Aorta (tissue), 5 donors: ENCODE data around the gene SYT9. TPM values are rescaled to one million over a fixed set of nuclear protein-coding genes. Genes with fewer than 3 reads are reported as not detected.

ENCODE experiments used
- ATAC-seq: fragments of 200-7000 bp; cut with Tn5 transposase; one replicate; pipeline ENCODE4 v1.9.1; 2022; ENCODE audit warnings: moderate library complexity; ENCODE audit not compliant: low FRiP score
- DNase-seq, 2 donors: peaks; one replicate each; pipeline ENCODE4 v3.0.0-alpha.2; 2020
- H3K27ac ChIP-seq, 2 donors: one replicate each; pipeline ENCODE4 v1.5.1; 2013; ENCODE audit warnings: low read length in 2 of 2, mild to moderate bottlenecking in 2 of 2, moderate library complexity in 2 of 2, control low read depth in 1 of 2, inconsistent platforms in 1 of 2, low read depth in 1 of 2
- H3K27me3 ChIP-seq, 2 donors: one replicate each; pipeline ENCODE4 v1.6.1; 2013; ENCODE audit warnings: control low read depth in 1 of 2, low read length in 1 of 2, mild to moderate bottlenecking in 1 of 2, moderate library complexity in 1 of 2; ENCODE audit not compliant: insufficient read depth in 2 of 2, control insufficient read depth in 1 of 2
- H3K36me3 ChIP-seq, 2 donors: one replicate each; pipeline ENCODE4 v1.6.1; 2013; ENCODE audit warnings: control low read depth in 1 of 2, low read length in 1 of 2, mild to moderate bottlenecking in 1 of 2; ENCODE audit not compliant: insufficient read depth in 2 of 2, control insufficient read depth in 1 of 2
- H3K4me1 ChIP-seq, 2 donors: one replicate each; pipeline ENCODE4 v1.6.1; 2013; ENCODE audit warnings: low read length in 2 of 2, control low read depth in 1 of 2, mild to moderate bottlenecking in 1 of 2, moderate library complexity in 1 of 2; ENCODE audit not compliant: insufficient read depth in 2 of 2, control insufficient read depth in 1 of 2
- H3K4me3 ChIP-seq, 2 donors: one replicate each; pipeline ENCODE4 v1.5.1; 2013; ENCODE audit warnings: low read length in 2 of 2, control low read depth in 1 of 2, mild to moderate bottlenecking in 1 of 2
- H3K9me3 ChIP-seq: one replicate; pipeline ENCODE4 v1.6.1; 2013; ENCODE audit warnings: mild to moderate bottlenecking, low read length; ENCODE audit not compliant: control insufficient read depth
- WGBS, 2 donors: extraction: QIAGEN DNeasy Blood & Tissue Kit; methylation state at CpG; one replicate each; pipeline ENCODE4 v1.1.7; 2013; 5-methylcytosine and 5-hydroxymethylcytosine counted together
- intact Hi-C, 2 donors: fragments of 100-400 bp; cut with DNase I; formaldehyde crosslinking; loops; one replicate each; pipeline versions ENCODE4 v1.14.2 to v1.15.0; 2022
- long read RNA-seq, 2 donors: library from polyadenylated mRNA; unstranded; transcript quantifications; one replicate each; pipeline ENCODE4 v2.0.0, GENCODE V29; 2020 to 2021
- polyA plus RNA-seq, 2 donors: library from polyadenylated mRNA; stranded (reverse); fragments of 200-250 nt; gene quantifications; one replicate each; pipeline ENCODE4 v1.2.3, GENCODE V29; 2013
- total RNA-seq, 2 donors: library from RNA; stranded (reverse); fragmentation: NEBNext Ultra II Directional; extraction: Animal tissue kit (Norgen Biotek cat#: 25700); gene quantifications; one replicate each; pipeline ENCODE4 v1.2.1, GENCODE V29; 2021
- donor health status: healthy with polysubstance abuse.
- donor health status: Bipolar disorder and iron deficiency.
- donor health status: DM: no; HTN: no; CAD: no.
- donor health status: DM: no; HTN: no; CAD: no.
- donor health status: DM: yes; HTN: yes; CAD: no.

The SYT9 gene
- total RNA-seq (under 1 TPM; 0.18 to 0.26 TPM), polyA plus RNA-seq (under 1 TPM; 0.08 to 0.38 TPM)
- long read RNA-seq, donor 1, partial matches to known transcripts = 0 of 3 reads
- long read RNA-seq, donor 1, other reads (novel, unspliced or antisense) = 3 of 3 reads
- long read RNA-seq, donor 2, partial matches to known transcripts = 0 of 4 reads
- long read RNA-seq, donor 2, other reads (novel, unspliced or antisense) = 4 of 4 reads

- no peaks in the 10 kb centered on the region for H3K9me3 ChIP-seq
- intact Hi-C loops = no loop called here
- no peaks in the 10 kb centered on the region for H3K36me3 ChIP-seq
- H3K27me3 ChIP-seq = no peaks in the 10 kb centered on the region
- peak within 1 kb of the TSS in 1 of 2 donors; percentile 40 for H3K4me3 ChIP-seq
- H3K4me1 ChIP-seq = no peaks in the 10 kb centered on the region
- no peak within 1 kb of the TSS for H3K27ac ChIP-seq
- 1% methylated on average over 83 to 84 of the region's 84 CpGs for WGBS, 2 donors
- DNase-seq = peak; percentile 54 to 79
- peak; percentile 77 for ATAC-seq
Measured at GRCh38 chr11:7251836-7252682, at the start of gene SYT9. Gene SYT9, plus strand, starts transcription at chr11:7251904. Its CDS starts 283 bp downstream, at chr11:7252187.

GRCh38 chr11:7202412-7202811, 49.3 kb upstream of the SYT9 start:
- ATAC-seq (no peak), DNase-seq (no peak)
- Histone ChIP-seq H3K27me3 (no peaks in the 10 kb centered on the region), H3K9me3 (no peaks in the 10 kb centered on the region), H3K4me3 (no peak overlapping the region), H3K4me1 (no peaks in the 10 kb centered on the region), H3K27ac (no peak overlapping the region), H3K36me3 (no peaks in the 10 kb centered on the region)
- intact Hi-C loops = no loop called here
- WGBS, 2 donors = 89 to 95% methylated on average over 3 of the region's 3 CpGs

- Histone ChIP-seq H3K27ac (no peak overlapping the region), H3K4me3 (no peak overlapping the region), H3K9me3 (no peaks in the 10 kb centered on the region), H3K4me1 (no peaks in the 10 kb centered on the region), H3K27me3 (peaks cover 0 to 1% of the 10 kb centered on the region in 2 donors), H3K36me3 (no peaks in the 10 kb centered on the region)
- no peak for DNase-seq
- intact Hi-C loops = no loop called here
- WGBS, 2 donors = 16 to 18% methylated on average over 4 of the region's 4 CpGs
- no peak for ATAC-seq
Measured at GRCh38 chr11:7204778-7205177, 46.9 kb upstream of the SYT9 start.

GRCh38 chr11:7208391-7208790, 43.3 kb upstream of the SYT9 start:
- intact Hi-C loops = no loop called here
- H3K9me3 ChIP-seq = peaks cover 2% of the 10 kb centered on the region
- H3K36me3 ChIP-seq = no peaks in the 10 kb centered on the region
- H3K4me3 ChIP-seq = no peak overlapping the region
- WGBS, 2 donors = 78 to 82% methylated on average over 7 of the region's 7 CpGs
- H3K27ac ChIP-seq = no peak overlapping the region
- no peaks in the 10 kb centered on the region for H3K4me1 ChIP-seq
- H3K27me3 ChIP-seq = peaks cover 0 to 3% of the 10 kb centered on the region in 2 donors
- no peak for ATAC-seq
- DNase-seq = no peak

- no peaks in the 10 kb centered on the region for H3K27me3 ChIP-seq
- intact Hi-C loops = no loop called here
- H3K27ac ChIP-seq = no peak overlapping the region
- H3K36me3 ChIP-seq = no peaks in the 10 kb centered on the region
- no peaks in the 10 kb centered on the region for H3K9me3 ChIP-seq
- no peak overlapping the region for H3K4me3 ChIP-seq
- ATAC-seq = no peak
- H3K4me1 ChIP-seq = no peaks in the 10 kb centered on the region
- DNase-seq = no peak
Measured at GRCh38 chr11:7219491-7219890, 32.2 kb upstream of the SYT9 start.

GRCh38 chr11:7220636-7221035, 31.1 kb upstream of the SYT9 start:
- Histone ChIP-seq H3K4me1 (no peaks in the 10 kb centered on the region), H3K9me3 (no peaks in the 10 kb centered on the region), H3K36me3 (no peaks in the 10 kb centered on the region), H3K27me3 (no peaks in the 10 kb centered on the region), H3K27ac (no peak overlapping the region), H3K4me3 (no peak overlapping the region)
- ATAC-seq (no peak), DNase-seq (no peak)
- WGBS, 2 donors = 53 to 62% methylated on average over 3 of the region's 3 CpGs
- intact Hi-C loops = no loop called here

- ATAC-seq = no peak
- 26 to 31% methylated on average over 4 of the region's 4 CpGs for WGBS, 2 donors
- Histone ChIP-seq H3K9me3 (no peaks in the 10 kb centered on the region), H3K36me3 (no peaks in the 10 kb centered on the region), H3K4me1 (no peaks in the 10 kb centered on the region), H3K4me3 (no peak overlapping the region), H3K27ac (no peak overlapping the region), H3K27me3 (no peaks in the 10 kb centered on the region)
- intact Hi-C loops = no loop called here
- no peak for DNase-seq
Measured at GRCh38 chr11:7222619-7223018, 29.1 kb upstream of the SYT9 start.

GRCh38 chr11:7239877-7240276, 11.8 kb upstream of the SYT9 start:
- no peak for ATAC-seq
- Histone ChIP-seq H3K27me3 (no peaks in the 10 kb centered on the region), H3K36me3 (no peaks in the 10 kb centered on the region), H3K4me1 (no peaks in the 10 kb centered on the region), H3K27ac (no peak overlapping the region), H3K9me3 (no peaks in the 10 kb centered on the region), H3K4me3 (no peak overlapping the region)
- WGBS, 2 donors = 47 to 58% methylated on average over 5 of the region's 5 CpGs
- no peak for DNase-seq
- intact Hi-C loops = no loop called here

- no peaks in the 10 kb centered on the region for H3K36me3 ChIP-seq
- no peaks in the 10 kb centered on the region for H3K4me1 ChIP-seq
- H3K27me3 ChIP-seq = no peaks in the 10 kb centered on the region
- intact Hi-C loops = no loop called here
- no peak overlapping the region for H3K27ac ChIP-seq
- DNase-seq (no peak), ATAC-seq (no peak)
- WGBS, 2 donors = 63 to 72% methylated on average over 3 of the region's 3 CpGs
- no peaks in the 10 kb centered on the region for H3K9me3 ChIP-seq
- no peak overlapping the region for H3K4me3 ChIP-seq
Measured at GRCh38 chr11:7245341-7245740, 6.4 kb upstream of the SYT9 start.
